HG02970 (cell line): ENCODE results near the gene NDUFB8.

Source experiments
- ATAC-seq: cut with Tn5 transposase; IDR thresholded peaks from one replicate; pipeline ENCODE4 v1.9.1; 2021; ENCODE audit warnings: mild to moderate bottlenecking, moderate library complexity, moderate number of reproducible peaks; ENCODE audit not compliant: unreplicated experiment, low FRiP score

The NDUFB8 gene

GRCh38 chr10:100544950-100545349, 15.3 kb upstream of the NDUFB8 start:
- no peak for ATAC-seq

- ATAC-seq: no peak
Measured at GRCh38 chr10:100537475-100537874, 7.8 kb upstream of the NDUFB8 start.

DNA sequence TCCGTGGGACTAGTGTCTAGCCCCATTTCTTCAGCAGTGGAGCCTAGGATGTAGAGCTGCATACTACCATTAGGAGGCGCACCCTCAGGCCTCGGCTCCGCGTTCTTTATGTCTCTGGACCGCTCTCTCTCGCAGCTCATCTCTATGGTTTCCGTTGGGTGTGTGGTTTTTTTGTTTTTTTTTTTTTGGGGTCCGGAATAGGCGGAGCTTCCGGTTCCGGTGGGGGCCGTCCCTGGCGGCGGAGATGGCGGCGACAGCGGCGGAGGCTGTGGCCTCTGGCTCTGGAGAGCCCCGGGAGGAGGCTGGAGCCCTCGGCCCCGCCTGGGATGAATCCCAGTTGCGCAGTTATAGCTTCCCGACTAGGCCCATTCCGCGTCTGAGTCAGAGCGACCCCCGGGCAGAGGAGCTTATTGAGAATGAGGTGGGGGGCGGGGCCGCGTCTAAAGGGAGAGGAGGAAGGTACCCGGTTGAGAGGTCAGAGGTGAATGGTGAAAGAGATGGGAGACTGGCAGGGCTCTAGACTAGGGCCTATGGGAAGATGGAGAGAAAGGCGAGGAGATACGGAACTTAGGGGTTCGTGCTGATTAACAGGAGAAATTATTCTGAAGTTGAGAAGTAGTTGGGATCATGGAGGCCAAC, 6.2 kb upstream of the NDUFB8 start, which contains the start of gene HIF1AN:
Gene HIF1AN, plus strand, starts transcription at position 229 of the 639 bp plus-strand sequence. Its CDS starts 16 bp downstream, at position 245.
- ATAC-seq: peak; percentile 95

DNA sequence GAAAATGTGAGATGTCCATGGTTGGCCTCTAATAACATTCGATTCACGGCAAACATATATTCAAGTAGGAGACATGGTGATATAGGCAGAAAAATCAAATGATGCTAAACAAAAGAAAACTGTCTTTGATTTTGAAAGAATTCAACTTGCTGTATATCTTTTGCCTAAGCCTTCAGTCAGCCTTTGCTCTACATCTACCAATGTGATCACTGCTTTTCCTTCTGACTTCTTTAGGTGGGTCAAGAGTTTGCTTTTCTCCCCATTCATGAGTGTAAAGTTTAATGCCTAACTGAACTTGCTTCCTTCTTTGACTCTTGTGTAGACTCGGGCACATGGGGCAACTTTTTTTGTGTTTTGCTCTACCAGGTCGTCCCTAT, 5.7 kb upstream of the NDUFB8 start:
- peak; percentile 5 for ATAC-seq

DNA sequence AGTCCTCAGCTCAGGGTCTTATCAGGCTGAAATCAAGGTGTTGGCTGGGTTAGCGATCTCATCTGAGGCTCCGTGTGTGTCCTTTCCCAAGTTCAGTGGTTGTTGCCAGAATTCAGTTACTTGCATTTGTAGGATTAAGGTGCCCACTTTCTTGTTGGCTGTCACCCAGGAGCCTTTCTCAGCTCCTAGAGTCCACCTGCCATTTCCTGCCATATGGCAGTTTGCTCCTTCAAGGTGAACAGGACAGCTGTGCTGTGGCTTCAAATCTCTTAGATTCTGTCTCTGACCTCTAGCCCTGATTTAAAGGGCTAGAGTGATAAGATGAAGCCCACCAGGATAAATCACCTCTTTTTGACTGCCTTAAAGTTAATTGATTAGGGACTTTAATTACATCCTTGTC, 5.1 kb upstream of the NDUFB8 start:
- ATAC-seq: no peak

DNA sequence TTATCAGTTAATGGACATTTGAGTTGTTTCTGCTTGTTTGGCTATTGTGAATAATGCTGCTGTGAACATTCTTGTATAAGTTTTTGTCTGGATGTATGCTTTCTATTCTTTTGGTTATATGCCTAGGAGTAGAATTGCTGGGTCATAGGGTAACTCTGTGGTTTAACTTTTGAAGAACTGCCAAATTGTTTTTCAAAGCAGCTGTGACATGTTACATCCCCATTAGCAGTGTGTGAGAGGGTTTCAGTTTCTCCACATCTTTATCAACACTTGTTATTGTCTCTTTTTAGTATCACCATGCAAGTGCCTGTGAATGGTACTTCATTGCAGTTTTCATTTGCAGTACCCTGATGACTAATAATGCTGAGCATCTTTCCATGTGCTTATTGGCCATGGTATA, 2.1 kb upstream of the NDUFB8 start:
- no peak for ATAC-seq

DNA sequence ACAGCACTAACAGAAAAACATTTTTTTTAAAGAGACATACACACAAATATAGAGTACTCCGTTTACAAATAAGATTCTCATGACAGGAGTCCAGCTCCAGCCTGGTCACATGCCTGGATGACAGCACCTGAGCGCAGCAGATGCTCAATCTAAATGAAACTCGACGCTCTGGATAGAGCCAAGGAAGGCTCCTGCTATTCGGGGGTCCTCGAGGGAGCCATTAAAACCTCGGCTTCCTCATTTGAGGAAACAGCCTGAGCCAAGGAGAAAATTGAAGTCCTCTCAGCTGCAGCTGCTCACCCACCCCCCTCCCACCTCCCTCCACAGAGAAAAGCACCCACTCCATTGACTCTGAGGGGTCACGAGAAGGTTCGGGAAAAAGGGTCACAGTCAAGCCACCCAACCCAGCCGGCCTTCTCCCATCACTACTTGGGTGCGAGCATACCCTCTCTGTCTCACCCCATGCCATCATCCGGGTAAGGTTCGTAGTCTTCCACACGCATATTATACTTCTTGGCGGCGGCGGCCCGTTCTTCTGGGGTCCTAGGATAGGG, 673 bp downstream of the NDUFB8 start:
- no peak for ATAC-seq

GRCh38 chr10:100528123-100528886, 1.4 kb downstream of the NDUFB8 start:
- no peak for ATAC-seq

DNA sequence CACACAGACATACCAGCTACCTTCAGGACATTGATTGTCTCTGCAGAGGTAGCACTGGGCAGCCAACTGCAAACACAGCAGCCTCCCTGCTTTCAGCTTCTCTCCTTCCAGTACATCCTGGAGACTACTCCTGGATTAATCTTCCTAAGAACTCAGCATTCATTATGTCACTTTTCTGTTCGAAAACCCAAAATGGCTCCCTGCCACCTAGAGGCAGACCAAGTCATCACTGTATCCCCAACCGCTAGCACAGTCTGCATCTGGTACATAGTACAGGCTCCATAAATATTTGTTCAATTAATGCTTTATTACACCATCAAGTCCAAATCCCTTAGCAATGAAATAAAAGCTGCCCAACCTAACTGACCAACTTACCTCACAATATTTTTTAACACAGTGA, 5.0 kb downstream of the NDUFB8 start:
- ATAC-seq: no peak

DNA sequence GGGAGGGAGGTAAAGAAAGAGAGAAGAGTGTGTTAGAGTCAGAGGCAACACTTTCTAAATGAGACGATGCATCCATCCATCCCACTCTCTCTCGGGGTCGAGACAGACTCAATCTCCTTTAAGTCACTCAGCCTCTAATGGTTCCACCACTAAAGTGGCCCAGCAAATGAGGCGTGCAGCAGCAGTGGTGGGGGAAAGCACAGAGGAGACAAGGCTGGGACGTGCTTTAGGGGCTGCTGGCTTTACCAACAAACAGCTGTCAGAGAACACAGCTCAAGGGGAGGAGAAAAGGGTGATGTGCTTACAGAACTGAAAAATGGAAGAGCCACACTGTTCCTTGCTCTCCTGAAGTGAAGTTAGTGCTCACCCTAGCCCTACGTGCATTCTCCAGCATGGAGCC, 5.5 kb downstream of the NDUFB8 start:
- no peak for ATAC-seq

DNA sequence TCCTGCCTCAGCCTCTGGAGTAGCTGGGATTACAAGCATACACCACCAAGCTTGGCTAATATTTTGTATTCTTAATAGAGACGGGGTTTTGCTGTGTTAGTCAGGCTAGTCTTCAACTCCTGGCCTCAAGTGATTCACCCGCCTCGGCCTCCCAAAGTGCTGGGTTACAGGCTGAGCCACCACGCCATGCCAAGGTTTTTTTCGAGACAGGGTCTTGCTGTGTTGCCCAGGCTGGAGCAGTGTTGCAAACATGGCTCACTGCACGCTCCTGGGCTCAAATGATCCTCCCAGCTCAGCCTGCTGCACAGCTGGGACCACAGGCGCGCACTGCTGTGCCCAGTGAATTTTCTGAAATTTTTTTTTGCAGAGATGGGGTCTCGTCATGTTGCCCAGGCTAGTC, 6.7 kb downstream of the NDUFB8 start:
- ATAC-seq: no peak

DNA sequence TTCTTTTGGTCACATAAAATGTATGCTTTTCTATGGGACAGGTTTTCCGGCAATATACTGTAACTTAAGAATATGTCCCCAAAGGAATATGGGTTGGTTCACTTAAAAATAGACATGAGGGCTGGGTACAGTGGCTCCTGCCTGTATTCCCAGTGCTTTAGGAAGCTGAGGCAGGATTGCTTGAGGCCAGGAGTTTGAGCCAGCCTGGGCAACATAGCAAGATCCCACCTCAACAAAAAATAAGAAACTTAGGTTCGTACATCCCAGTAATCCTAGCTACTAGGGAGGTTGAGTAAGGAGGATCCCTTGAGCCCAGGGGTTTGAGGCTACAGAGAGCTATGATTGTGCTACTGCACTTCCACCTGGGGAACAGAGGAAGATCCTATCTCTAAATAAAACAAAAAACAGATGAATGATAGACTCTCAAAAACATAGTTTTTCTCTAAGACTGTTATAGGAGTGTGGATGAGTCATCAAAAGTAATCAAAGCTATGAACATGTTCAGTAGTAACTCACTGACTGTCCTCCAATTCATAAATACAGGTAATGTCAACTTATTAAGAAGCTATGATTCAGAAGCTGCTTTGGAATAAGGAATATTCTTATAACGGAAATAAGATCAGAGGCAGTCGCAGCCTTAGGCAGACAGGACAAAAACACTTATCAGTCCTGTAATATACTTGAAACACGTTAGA, 7.4 kb downstream of the NDUFB8 start:
- ATAC-seq: no peak

DNA sequence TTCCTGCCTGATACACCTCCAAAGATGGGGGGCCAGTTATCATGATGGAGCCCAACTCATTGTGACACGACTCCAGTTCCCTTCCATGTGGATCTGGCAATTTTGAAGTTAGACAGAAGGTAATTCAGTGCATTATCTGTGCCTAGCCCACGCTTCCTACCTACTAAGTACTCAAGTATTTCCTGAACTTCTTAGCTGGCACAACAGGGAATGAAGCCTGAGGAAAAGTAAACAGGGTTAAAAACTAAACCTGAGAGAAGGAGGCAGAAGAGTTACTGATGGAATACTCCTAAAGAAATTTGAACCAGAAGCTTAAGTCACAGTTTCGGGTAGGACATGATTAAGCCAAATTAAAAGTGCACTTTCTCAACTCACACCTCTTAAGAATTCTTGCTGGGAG, 8.9 kb downstream of the NDUFB8 start:
- ATAC-seq: no peak

GRCh38 chr10:100519311-100520051, 10.2 kb downstream of the NDUFB8 start, which contains the start of gene SEC31B:
Gene SEC31B, minus strand, starts transcription at chr10:100519861. Its CDS starts 2,909 bp downstream, at chr10:100516952.
- no peak for ATAC-seq

DNA sequence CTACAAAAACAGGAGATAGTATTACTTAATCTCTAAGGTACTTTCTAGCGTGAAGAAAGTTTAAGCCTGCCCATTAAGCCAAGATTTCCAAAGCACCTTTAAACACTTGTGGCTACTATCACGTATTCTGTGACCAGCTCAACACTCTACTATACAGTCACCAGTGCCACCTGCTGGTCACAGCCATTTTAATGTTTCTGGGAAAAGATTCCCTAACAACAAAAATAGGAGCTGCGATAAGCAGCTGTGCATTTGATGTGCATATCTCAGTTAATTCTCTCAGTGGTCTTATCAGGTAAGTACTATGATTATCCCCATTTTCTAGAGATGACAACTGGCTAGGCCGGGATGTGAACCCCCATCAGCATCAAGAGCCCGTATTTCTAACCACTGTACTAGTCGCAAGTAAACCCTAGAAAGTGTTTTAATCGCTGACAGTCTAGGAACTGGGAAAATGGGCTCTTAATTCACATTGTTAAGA, 10.9 kb downstream of the NDUFB8 start:
- ATAC-seq: no peak

DNA sequence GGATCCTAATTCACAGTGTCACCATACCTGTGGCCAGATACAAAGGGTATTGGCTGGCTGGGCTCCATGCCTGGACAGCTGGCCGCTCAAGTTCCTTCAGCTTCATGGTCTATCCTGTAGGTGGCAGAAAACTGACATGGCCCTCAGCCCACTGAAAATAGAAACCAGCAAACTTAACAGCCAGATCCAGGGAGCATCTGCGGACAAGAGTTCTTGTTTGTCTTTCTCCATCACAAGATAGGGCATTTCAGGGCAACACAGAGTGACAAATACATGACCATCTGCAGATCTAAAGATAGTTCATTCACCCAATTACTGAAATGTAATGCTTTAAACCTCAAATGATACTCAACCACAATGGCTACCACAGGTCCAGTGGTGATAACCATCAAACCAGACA, 12.8 kb downstream of the NDUFB8 start:
- no peak for ATAC-seq

DNA sequence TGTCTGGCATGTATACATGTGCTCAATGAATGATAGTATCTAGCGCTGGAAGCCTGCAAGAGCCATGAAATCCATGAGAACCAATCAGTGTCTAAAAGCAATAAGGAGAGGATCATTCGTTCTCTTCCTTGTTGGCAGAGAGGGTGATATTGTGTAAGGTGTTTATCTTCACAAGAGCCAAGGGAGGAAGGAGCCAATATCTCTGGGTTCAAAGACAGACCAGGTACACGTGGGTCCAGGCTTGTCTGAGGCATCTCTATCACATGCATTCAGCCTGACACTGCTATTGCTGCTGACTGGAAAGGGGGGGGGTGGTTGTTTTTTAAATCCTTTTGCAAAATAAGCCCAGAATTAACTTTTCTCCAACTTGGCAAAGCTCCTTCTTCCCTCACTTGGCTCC, 14.1 kb downstream of the NDUFB8 start:
- ATAC-seq: no peak

DNA sequence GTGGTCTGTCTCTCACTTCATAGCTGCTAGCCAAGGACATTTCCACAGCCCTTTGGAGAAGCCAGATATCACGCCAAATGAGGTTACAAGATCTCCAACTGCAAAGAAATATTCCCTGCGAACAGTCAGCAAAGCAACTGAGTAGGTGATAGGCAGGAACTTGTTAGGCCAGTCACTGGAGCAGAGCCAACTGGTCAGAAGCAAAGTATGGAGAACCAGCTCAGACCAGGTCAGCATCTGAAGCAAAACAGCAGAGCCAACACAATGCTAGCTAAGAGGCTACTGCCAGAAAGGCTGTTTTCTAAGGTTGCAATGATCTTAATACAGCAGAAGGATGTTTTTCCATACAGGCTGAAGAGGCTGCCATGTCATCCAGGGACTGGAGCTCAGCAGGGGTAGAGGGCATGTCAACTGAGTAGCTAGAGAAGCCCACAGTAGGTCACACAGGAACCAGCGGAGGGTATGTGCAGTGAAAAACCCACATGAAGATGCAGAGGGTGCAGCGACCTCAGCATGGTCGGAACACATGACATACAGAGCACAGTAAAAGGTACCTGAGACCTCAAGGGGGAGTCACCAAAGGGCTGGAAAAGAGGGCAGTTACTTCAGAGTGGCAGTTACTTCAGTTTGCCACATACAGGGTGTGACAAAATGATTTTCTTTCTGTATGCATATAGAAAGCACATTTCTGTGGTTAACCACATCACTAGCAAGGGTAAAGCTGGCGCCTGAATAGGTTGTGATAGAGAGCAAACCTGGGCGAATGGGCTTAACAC, 18.9 kb downstream of the NDUFB8 start:
- no peak for ATAC-seq

GRCh38 chr10:100509241-100509840, 20.3 kb downstream of the NDUFB8 start:
- ATAC-seq: no peak
